Suprapubic skin (tissue), 4 donors: ENCODE measurements around the gene TNS1. TPM values are rescaled to one million over a fixed set of nuclear protein-coding genes. Genes with fewer than 3 reads are reported as not detected.

Experiments
- DNase-seq, 2 donors: peaks; one replicate each; pipeline ENCODE4 v3.0.0-alpha.2; 2019; ENCODE audit warnings: low spot score in 2 of 2
- H3K27ac ChIP-seq: fragments of 200-600 bp; sonication (generic); one replicate; pipeline ENCODE4 v1.5.1; 2019
- H3K27me3 ChIP-seq: fragments of 200-600 bp; sonication (generic); one replicate; pipeline ENCODE4 v1.5.1; 2019
- H3K36me3 ChIP-seq: fragments of 200-600 bp; sonication (generic); one replicate; pipeline ENCODE4 v1.5.1; 2019
- H3K4me1 ChIP-seq: fragments of 200-600 bp; sonication (generic); one replicate; pipeline ENCODE4 v1.5.1; 2019
- H3K4me3 ChIP-seq: fragments of 200-600 bp; sonication (generic); one replicate; pipeline ENCODE4 v1.5.1; 2019; ENCODE audit warnings: mild to moderate bottlenecking
- H3K9me3 ChIP-seq: fragments of 200-600 bp; sonication (generic); one replicate; pipeline ENCODE4 v1.5.1; 2019
- EP300 ChIP-seq: sonication (generic); formaldehyde crosslinking; IDR thresholded peaks from one replicate; pipeline ENCODE4 v1.6.1; 2017; ENCODE audit warnings: antibody characterized with exemption
- POLR2A ChIP-seq, 2 donors: fragments of 450-650 bp; IDR thresholded peaks; one replicate each; pipeline ENCODE4 v1.6.1; 2017; ENCODE audit warnings: antibody characterized with exemption in 2 of 2, mild to moderate bottlenecking in 2 of 2, moderate library complexity in 2 of 2
- POLR2AphosphoS5 ChIP-seq, 3 donors: sonication (generic); formaldehyde crosslinking; IDR thresholded peaks; one replicate each; pipeline ENCODE4 v1.6.1; 2017; ENCODE audit warnings: antibody characterized with exemption in 3 of 3
- WGBS: methylation state at CpG from one replicate; pipeline ENCODE4 v1.1.5; 2018; 5-methylcytosine and 5-hydroxymethylcytosine counted together
- total RNA-seq, 4 donors: library from RNA; depleted of rRNA; stranded (reverse); fragments of >200 nt; gene quantifications; one replicate each; pipeline ENCODE4 v1.1.0, GENCODE V29; 2016
- TF ChIP-seq, protein P1 (sequence below), 2 donors: fragments of 200-600 bp in 1 of 2; fragments of 450-650 bp in 1 of 2; sonication (generic) in 1 of 2; IDR thresholded peaks; one replicate each; pipeline ENCODE4 v1.5.1; 2016 to 2019; ENCODE audit warnings: antibody characterized with exemption in 2 of 2, mild to moderate bottlenecking in 1 of 2, moderate library complexity in 1 of 2

Gene TNS1
- total RNA-seq, 4 donors from 2014 or later = 64.1 to 145 (median 99.5) TPM

DNA sequence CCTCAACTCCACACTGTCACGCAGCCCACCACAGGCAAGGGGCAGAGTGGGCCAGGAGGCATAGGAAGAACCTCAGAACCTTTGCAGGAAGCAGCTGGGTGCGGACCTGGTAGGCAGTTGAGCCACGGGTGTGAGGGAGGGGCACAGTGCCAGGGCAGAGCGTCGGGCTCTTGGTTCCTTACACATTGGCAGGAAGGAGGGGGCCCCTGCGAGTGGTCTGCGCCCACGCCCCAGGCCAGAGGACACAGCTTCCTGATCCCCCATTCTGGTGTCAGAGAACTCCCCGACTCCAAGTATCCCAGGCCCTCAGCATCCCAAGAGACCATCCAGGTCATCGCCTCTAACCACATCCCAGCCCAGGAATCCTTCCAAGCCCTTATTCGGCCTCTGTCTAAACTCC lies 61.5 kb downstream of the TNS1 start:
- DNase-seq = no peak
- Histone ChIP-seq H3K27ac (peak overlapping the region; percentile 73), H3K9me3 (no peaks in the 10 kb centered on the region), H3K36me3 (no peaks in the 10 kb centered on the region), H3K4me1 (peaks cover 68% of the 10 kb centered on the region), H3K4me3 (peak overlapping the region; percentile 44), H3K27me3 (no peaks in the 10 kb centered on the region)
- TF ChIP-seq, protein P1, sequence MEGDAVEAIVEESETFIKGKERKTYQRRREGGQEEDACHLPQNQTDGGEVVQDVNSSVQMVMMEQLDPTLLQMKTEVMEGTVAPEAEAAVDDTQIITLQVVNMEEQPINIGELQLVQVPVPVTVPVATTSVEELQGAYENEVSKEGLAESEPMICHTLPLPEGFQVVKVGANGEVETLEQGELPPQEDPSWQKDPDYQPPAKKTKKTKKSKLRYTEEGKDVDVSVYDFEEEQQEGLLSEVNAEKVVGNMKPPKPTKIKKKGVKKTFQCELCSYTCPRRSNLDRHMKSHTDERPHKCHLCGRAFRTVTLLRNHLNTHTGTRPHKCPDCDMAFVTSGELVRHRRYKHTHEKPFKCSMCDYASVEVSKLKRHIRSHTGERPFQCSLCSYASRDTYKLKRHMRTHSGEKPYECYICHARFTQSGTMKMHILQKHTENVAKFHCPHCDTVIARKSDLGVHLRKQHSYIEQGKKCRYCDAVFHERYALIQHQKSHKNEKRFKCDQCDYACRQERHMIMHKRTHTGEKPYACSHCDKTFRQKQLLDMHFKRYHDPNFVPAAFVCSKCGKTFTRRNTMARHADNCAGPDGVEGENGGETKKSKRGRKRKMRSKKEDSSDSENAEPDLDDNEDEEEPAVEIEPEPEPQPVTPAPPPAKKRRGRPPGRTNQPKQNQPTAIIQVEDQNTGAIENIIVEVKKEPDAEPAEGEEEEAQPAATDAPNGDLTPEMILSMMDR (IDR thresholded peaks at IDR 0.05) = no peak
- no peak for TF ChIP-seq POLR2AphosphoS5 (IDR thresholded peaks at IDR 0.05)
- TF ChIP-seq EP300 = no peak
- no peak for TF ChIP-seq POLR2A (IDR thresholded peaks at IDR 0.05)
- WGBS = 66% methylated on average over 7 of the region's 11 CpGs

- Histone ChIP-seq H3K27ac (peak overlapping the region; percentile 73), H3K4me1 (peaks cover 74% of the 10 kb centered on the region), H3K4me3 (peak overlapping the region; percentile 44), H3K36me3 (no peaks in the 10 kb centered on the region), H3K27me3 (no peaks in the 10 kb centered on the region), H3K9me3 (no peaks in the 10 kb centered on the region)
- TF ChIP-seq, protein P1 (IDR thresholded peaks at IDR 0.05) = no peak
- TF ChIP-seq EP300 (no peak), POLR2A (IDR thresholded peaks at IDR 0.05) (no peak), POLR2AphosphoS5 (IDR thresholded peaks at IDR 0.05) (no peak)
- 77% methylated on average over 13 of the region's 13 CpGs for WGBS
- no peak for DNase-seq
These were observed 62.3 kb downstream of the TNS1 start for GRCh38 chr2:217940261-217941220.

- no peak for TF ChIP-seq POLR2A (IDR thresholded peaks at IDR 0.05)
- no peak for TF ChIP-seq POLR2AphosphoS5 (IDR thresholded peaks at IDR 0.05)
- TF ChIP-seq EP300 = no peak
- TF ChIP-seq, protein P1 (IDR thresholded peaks at IDR 0.05) = no peak
- Histone ChIP-seq H3K4me3 (peak overlapping the region; percentile 44), H3K4me1 (peaks cover 79% of the 10 kb centered on the region), H3K27me3 (no peaks in the 10 kb centered on the region), H3K9me3 (no peaks in the 10 kb centered on the region), H3K36me3 (no peaks in the 10 kb centered on the region), H3K27ac (peak overlapping the region; percentile 73)
- no peak for DNase-seq
- WGBS = 81% methylated on average over 6 of the region's 7 CpGs
These were observed 63.1 kb downstream of the TNS1 start for GRCh38 chr2:217939629-217940245.

DNA sequence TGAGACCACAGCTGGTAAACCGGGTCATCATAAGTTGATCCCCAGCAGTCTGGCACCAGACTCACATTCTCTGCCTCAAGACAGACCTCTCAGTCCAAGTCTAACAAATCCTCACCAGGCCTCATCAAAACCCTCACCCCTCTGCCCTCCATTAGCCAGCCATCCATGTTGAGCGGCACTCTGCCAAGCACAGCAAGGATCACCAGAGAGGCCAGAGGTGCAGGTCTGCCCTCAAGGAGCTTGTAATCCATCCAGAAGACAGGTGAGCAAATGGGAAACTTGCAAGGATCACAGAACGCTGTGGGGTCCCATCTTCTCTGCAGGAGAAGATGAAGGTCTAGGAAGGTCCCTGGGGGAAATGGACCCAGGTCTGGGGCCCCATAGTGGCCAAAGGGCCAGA lies 63.6 kb downstream of the TNS1 start:
- peak overlapping the region; percentile 44 for H3K4me3 ChIP-seq
- H3K36me3 ChIP-seq = no peaks in the 10 kb centered on the region
- peaks cover 79% of the 10 kb centered on the region for H3K4me1 ChIP-seq
- WGBS = 89% methylated on average over 3 of the region's 3 CpGs
- peak overlapping the region; percentile 73 for H3K27ac ChIP-seq
- no peaks in the 10 kb centered on the region for H3K9me3 ChIP-seq
- DNase-seq = no peak
- H3K27me3 ChIP-seq = no peaks in the 10 kb centered on the region
- TF ChIP-seq POLR2AphosphoS5 (IDR thresholded peaks at IDR 0.05) (no peak), POLR2A (IDR thresholded peaks at IDR 0.05) (no peak), EP300 (no peak)
- TF ChIP-seq, protein P1 (IDR thresholded peaks at IDR 0.05) = no peak

GRCh38 chr2:217938036-217938435 lies 64.8 kb downstream of the TNS1 start:
- Histone ChIP-seq H3K27me3 (no peaks in the 10 kb centered on the region), H3K36me3 (no peaks in the 10 kb centered on the region), H3K4me1 (peaks cover 79% of the 10 kb centered on the region), H3K4me3 (peak overlapping the region; percentile 22), H3K9me3 (no peaks in the 10 kb centered on the region), H3K27ac (peak overlapping the region; percentile 57)
- no peak for TF ChIP-seq POLR2AphosphoS5 (IDR thresholded peaks at IDR 0.05)
- TF ChIP-seq, protein P1 (IDR thresholded peaks at IDR 0.05) = no peak
- no peak for TF ChIP-seq POLR2A (IDR thresholded peaks at IDR 0.05)
- no peak for TF ChIP-seq EP300
- no peak for DNase-seq
- 61% methylated on average over 5 of the region's 6 CpGs for WGBS
